BLaER1 (cell line): ENCODE measurements around the gene GPR62.

Experiments used
- H3K27ac ChIP-seq: shearing (Covaris generic); formaldehyde crosslinking; 2 replicates; pipeline ENCODE4 v1.8.1; 2022
- H3K27me3 ChIP-seq: shearing (Covaris generic); formaldehyde crosslinking; 2 replicates; pipeline ENCODE4 v1.8.1; 2022
- H3K36me3 ChIP-seq: shearing (Covaris generic); formaldehyde crosslinking; 2 replicates; pipeline ENCODE4 v1.8.1; 2022
- H3K4me1 ChIP-seq: shearing (Covaris generic); formaldehyde crosslinking; 2 replicates; pipeline ENCODE4 v1.8.1; 2022
- H3K4me2 ChIP-seq: shearing (Covaris generic); formaldehyde crosslinking; 2 replicates; pipeline ENCODE4 v1.8.1; 2022
- H3K4me3 ChIP-seq: shearing (Covaris generic); formaldehyde crosslinking; 2 replicates; pipeline ENCODE4 v1.8.1; 2022
- H3K9ac ChIP-seq: shearing (Covaris generic); formaldehyde crosslinking; 2 replicates; pipeline ENCODE4 v1.8.1; 2022
- H3K9me3 ChIP-seq: shearing (Covaris generic); formaldehyde crosslinking; 2 replicates; pipeline ENCODE4 v1.8.1; 2022
- H4K20me1 ChIP-seq: shearing (Covaris generic); formaldehyde crosslinking; 2 replicates; pipeline ENCODE4 v1.8.1; 2022
- Cebpa-rat ChIP-seq: shearing (Covaris generic); IDR thresholded peaks from 2 replicates; pipeline ENCODE4 v1.8.1; 2022

Gene GPR62

GRCh38 chr3:51931756-51932155, 23.4 kb upstream of the GPR62 start:
- no peaks in the 10 kb centered on the region for H3K27me3 ChIP-seq
- no peak overlapping the region for H3K9ac ChIP-seq
- peaks cover 9% of the 10 kb centered on the region for H3K4me1 ChIP-seq
- H3K27ac ChIP-seq = no peak overlapping the region
- H3K4me3 ChIP-seq = no peak overlapping the region
- H3K36me3 ChIP-seq = peaks cover 61% of the 10 kb centered on the region
- TF ChIP-seq Cebpa-rat = no peak
- no peak overlapping the region for H3K4me2 ChIP-seq
- peaks cover 52% of the 10 kb centered on the region; the same call in 1 of the 2 replicates for H4K20me1 ChIP-seq
- no peaks in the 10 kb centered on the region for H3K9me3 ChIP-seq

DNA sequence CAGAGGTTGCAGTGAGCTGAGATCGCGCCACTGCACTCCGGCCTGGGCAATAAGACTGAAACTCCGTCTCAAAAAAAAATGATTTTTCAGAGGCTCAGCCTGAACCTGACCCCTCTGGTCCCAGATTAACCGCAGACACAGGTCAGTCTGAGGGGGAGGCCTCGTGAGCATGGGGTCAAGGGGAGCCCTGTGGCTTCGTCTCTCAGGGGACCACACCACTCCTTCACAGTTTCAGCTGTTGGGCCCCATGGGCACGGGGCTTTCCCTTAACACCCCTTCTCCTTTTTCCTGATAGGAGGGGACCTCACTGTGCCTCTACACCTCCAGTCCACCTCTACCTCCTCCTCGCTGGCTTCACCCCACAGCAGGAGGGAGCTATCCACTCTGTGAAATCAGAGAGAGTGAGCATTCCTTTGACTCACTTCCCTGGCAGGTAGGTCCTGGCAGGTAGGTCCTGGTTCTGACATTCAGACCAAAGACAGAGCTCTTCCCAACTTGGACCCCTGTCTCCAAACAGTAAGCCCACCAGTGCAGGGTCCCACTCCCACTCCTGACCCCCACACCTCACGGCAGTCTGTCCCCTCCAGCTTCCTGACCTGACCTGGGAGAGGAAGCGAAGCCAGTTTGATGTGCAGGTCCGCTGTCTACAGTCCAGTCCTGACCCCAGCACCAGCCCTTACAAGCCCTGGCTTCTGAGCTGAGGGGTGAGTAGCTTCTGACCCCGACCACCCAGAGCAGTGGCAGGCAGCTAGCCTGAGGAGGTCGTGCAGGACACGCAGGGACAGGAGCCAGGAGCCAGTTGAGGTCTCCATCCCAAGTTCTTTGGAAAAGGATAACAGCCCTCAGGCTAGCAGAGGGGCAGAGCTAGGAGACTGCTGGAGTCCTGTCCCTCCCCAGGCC, 22.5 kb upstream of the GPR62 start:
- H3K4me3 ChIP-seq = no peak overlapping the region
- peaks cover 71% of the 10 kb centered on the region for H3K36me3 ChIP-seq
- peaks cover 9% of the 10 kb centered on the region for H3K4me1 ChIP-seq
- no peaks in the 10 kb centered on the region for H3K27me3 ChIP-seq
- no peak overlapping the region for H3K9ac ChIP-seq
- H4K20me1 ChIP-seq = peaks cover 61% of the 10 kb centered on the region
- no peak overlapping the region for H3K4me2 ChIP-seq
- no peaks in the 10 kb centered on the region for H3K9me3 ChIP-seq
- no peak overlapping the region for H3K27ac ChIP-seq
- TF ChIP-seq Cebpa-rat = no peak

DNA sequence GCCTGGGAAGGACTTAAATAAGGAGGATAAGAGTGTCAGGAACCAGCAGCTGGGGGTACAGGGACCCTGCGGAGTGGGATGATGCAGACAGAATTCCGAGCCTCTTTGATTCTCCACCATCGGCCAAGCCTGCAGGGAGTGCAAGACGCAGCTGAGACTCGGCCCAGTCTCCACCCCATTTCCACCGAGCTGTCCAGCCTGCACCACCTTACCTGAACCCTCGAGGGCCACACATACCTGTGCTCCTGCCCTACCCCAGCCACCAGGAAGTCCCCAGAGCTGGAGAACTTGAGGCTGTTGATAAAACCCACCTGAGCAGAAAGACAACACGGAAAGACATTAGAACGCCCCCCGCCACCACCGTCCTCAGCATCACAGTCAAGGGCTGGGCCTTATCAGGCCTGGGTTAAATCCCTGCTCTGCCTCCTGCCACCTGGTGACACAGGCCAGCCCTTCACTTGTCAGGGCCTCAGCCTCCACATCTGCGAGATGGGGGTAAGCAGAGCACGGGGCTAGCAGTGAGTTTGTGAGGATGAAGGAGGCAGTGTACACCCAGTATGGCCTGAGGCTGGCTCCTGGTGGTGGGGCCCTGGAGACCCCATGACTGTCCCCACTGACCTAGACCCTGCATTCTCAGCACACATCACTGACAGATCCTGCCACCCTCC, 21.6 kb upstream of the GPR62 start:
- no peaks in the 10 kb centered on the region for H3K27me3 ChIP-seq
- H3K9ac ChIP-seq = no peak overlapping the region
- no peak overlapping the region for H3K4me3 ChIP-seq
- no peak for TF ChIP-seq Cebpa-rat
- peaks cover 70% of the 10 kb centered on the region for H4K20me1 ChIP-seq
- no peaks in the 10 kb centered on the region for H3K9me3 ChIP-seq
- no peak overlapping the region for H3K27ac ChIP-seq
- peaks cover 9% of the 10 kb centered on the region for H3K4me1 ChIP-seq
- no peak overlapping the region for H3K4me2 ChIP-seq
- H3K36me3 ChIP-seq = peaks cover 79% of the 10 kb centered on the region

DNA sequence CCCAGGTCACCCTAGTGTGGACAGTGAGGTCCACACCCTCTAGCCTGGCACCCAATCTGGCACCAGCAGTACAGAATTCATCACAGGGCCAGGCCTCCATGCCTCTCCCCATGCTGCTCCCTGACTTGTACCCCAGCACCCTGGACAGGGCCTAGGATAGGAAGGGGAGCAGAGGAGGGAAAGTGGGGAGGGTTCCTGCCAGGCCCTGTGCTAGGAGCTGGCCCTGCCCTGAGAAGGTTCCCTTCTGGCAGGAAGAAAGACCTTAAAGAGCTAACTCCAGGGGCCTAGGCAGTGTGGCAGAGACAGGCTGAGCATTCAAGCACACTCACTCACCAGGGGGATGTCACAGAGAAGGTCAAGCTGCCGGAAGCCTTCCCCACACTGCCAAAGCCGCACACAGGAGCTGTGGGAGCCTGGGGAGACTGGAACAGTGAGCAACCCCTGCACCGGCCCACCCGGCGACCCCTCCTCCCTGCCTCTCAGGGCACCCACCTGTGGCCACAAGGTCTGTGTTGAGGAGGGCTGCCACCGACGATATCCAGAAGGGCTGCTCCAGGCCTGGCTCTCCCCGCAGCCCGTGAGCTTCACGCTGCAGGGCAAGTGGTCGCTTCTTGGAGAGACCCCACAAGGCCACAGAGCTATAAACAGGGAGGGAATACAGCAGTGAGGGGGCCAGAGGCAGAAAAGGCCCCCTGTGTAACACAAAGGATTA, 20.9 kb upstream of the GPR62 start:
- TF ChIP-seq Cebpa-rat = no peak
- Histone ChIP-seq H4K20me1 (peaks cover 73% of the 10 kb centered on the region), H3K9ac (no peak overlapping the region), H3K27me3 (no peaks in the 10 kb centered on the region), H3K4me2 (no peak overlapping the region), H3K4me1 (peaks cover 9% of the 10 kb centered on the region), H3K27ac (no peak overlapping the region), H3K4me3 (no peak overlapping the region), H3K9me3 (no peaks in the 10 kb centered on the region), H3K36me3 (peaks cover 86% of the 10 kb centered on the region)

- Histone ChIP-seq H3K27ac (no peak overlapping the region), H3K4me3 (no peak overlapping the region), H3K27me3 (no peaks in the 10 kb centered on the region), H3K4me1 (peaks cover 19% of the 10 kb centered on the region), H3K9me3 (no peaks in the 10 kb centered on the region), H4K20me1 (peaks cover 73% of the 10 kb centered on the region), H3K9ac (no peak overlapping the region), H3K4me2 (no peak overlapping the region), H3K36me3 (peaks cover 88% of the 10 kb centered on the region)
- TF ChIP-seq Cebpa-rat = no peak
Measured at GRCh38 chr3:51934991-51935885, 19.9 kb upstream of the GPR62 start.

- Histone ChIP-seq H3K36me3 (peaks cover 80% of the 10 kb centered on the region), H3K27me3 (no peaks in the 10 kb centered on the region), H4K20me1 (peaks cover 75% of the 10 kb centered on the region), H3K9ac (no peak overlapping the region), H3K4me1 (peaks cover 28% of the 10 kb centered on the region), H3K9me3 (no peaks in the 10 kb centered on the region), H3K27ac (no peak overlapping the region), H3K4me3 (no peak overlapping the region), H3K4me2 (no peak overlapping the region)
- TF ChIP-seq Cebpa-rat = no peak
Measured at GRCh38 chr3:51935886-51936755, 19.1 kb upstream of the GPR62 start.

DNA sequence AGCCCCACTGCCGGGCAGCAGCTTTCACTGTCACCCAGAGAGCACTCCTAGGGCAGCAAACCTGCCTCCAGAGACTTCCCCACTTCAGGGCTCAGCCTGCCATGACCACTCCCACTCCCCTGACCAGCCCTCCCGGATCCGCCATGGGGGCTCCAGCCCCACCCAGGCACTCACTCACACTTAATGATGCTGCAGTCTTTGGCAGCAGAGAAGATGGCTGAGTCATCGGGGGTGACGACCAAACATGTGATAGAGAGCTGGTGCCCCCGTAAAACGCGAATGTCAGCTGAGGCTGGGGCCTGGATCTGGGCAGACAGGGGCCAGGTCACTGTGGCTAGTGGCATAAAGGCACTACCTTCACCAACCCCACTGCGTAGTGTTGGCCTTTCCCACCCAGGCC, 18.2 kb upstream of the GPR62 start:
- no peaks in the 10 kb centered on the region for H3K9me3 ChIP-seq
- H3K27me3 ChIP-seq = no peaks in the 10 kb centered on the region
- TF ChIP-seq Cebpa-rat = no peak
- H3K9ac ChIP-seq = no peak overlapping the region
- H3K36me3 ChIP-seq = peaks cover 72% of the 10 kb centered on the region
- H3K4me3 ChIP-seq = no peak overlapping the region
- H4K20me1 ChIP-seq = peaks cover 66% of the 10 kb centered on the region
- H3K27ac ChIP-seq = no peak overlapping the region
- peaks cover 30% of the 10 kb centered on the region for H3K4me1 ChIP-seq
- H3K4me2 ChIP-seq = no peak overlapping the region

DNA sequence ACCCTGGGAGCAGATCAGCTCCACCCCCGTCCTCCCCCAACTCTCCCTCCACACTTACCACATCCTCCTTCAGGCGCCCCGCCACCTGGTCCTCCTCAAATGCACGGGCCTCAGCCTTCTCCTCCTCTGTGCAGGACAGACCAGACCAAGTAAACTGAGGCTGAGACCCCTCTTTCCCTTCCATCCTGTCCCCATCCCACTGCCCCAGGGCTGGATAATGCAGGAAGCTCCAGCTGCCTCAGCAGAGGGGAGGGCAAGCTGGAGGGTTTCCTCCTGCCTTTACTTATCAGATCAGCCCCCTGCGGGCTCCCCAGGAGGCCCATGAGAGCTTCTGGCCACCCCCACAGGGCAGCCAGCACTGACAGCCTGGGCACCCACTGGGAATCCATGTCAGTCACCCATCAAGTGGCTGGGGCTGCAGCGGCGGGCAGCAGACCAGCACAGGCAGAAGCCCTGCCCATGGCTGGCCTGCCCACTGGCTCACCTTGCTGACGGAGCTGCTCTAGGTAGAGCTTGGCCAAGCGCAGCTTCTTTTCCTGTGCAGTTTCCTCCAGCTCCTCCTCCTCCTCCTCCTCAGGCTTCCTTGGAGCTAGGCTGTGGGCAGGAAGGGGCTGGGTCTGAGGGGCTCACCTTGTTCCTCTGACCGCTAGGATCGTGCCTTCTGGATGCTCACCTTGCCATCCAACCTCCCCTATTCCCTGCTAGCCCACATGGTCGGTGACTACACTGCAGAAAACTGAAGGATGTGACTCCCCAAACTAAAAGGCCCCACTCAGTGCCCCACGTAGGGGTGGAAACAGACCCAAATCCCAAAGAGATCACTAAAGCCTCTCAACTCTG, 17.4 kb upstream of the GPR62 start:
- Histone ChIP-seq H3K27ac (no peak overlapping the region), H3K4me1 (peaks cover 38% of the 10 kb centered on the region), H3K27me3 (no peaks in the 10 kb centered on the region), H4K20me1 (peaks cover 66% of the 10 kb centered on the region), H3K9me3 (no peaks in the 10 kb centered on the region), H3K9ac (no peak overlapping the region), H3K4me3 (no peak overlapping the region), H3K36me3 (peaks cover 66% of the 10 kb centered on the region), H3K4me2 (no peak overlapping the region)
- no peak for TF ChIP-seq Cebpa-rat
